ENCODE measurements around the gene SUPT6H.

DNA sequence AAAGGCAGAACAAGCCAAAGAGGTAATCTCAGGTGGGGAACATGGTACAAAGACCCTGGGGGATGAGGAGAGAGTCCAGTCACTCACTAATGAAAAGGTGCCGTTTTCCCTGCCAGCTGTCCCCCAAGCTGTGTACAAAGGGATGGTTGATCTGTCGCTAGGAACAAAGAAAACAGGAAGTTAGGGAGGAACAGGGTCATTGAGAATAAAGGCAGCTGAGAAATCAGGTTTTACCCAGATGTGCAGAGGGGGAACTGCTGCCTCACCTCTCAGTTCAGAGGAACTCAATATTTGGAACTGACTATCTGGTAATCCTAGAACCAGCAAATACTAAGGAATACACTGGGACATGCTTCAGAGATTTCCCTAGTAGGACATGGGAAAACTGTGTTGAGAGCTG lies 49.5 kb upstream of the SUPT6H start:
- TF ChIP-seq CTCF (conservative IDR thresholded peaks at IDR 0.05; ENCODE audit: low read length), result no peak
- TF ChIP-seq EZH2phosphoT487 (IDR thresholded peaks at IDR 0.05; ENCODE audit: borderline replicate concordance, low read depth, low read length), result no peak

Measured in OCI-LY7 (cell line).